CD8-positive, alpha-beta memory T cell (primary cell): ENCODE results near the gene NTN4. TPM values are rescaled to one million over a fixed set of nuclear protein-coding genes. Genes with fewer than 3 reads are reported as not detected.
"Not testable (repeated sequence)": the region's sequence is repeated elsewhere in the genome, so short reads cannot be mapped to it uniquely, and the experiment has no call there.

ENCODE experiments used
- CTCF ChIA-PET: fragments of 350-600 bp; sonication (Branson Sonifier 250); formaldehyde crosslinking; loops from one replicate; lab custom pipeline; 2021; ENCODE audit warnings: antibody characterized with exemption; lab: Charles Lee
- POLR2A ChIA-PET: fragments of 350-600 bp; sonication (Branson Sonifier 250); formaldehyde crosslinking; loops from one replicate; lab custom pipeline; 2021; ENCODE audit warnings: antibody characterized with exemption; lab: Charles Lee
- DNase-seq, 5 donors: peaks; one replicate each; pipeline versions ENCODE4 v3.0.0 to v3.0.0-alpha.2; 2020 to 2022; ENCODE audit warnings: mixed read lengths in 1 of 5
- H3K27ac ChIP-seq: one replicate; pipeline ENCODE4 v1.7.0; 2013; ENCODE audit warnings: low read depth, mild to moderate bottlenecking, low read length, moderate library complexity
- H3K27me3 ChIP-seq: 2 replicates; pipeline ENCODE4 v1.7.0; 2013; ENCODE audit warnings: low read length, mild to moderate bottlenecking; ENCODE audit not compliant: insufficient read depth, poor library complexity, severe bottlenecking
- H3K36me3 ChIP-seq: 2 replicates; pipeline ENCODE4 v1.7.0; 2013; ENCODE audit warnings: mild to moderate bottlenecking, low read length, moderate library complexity; ENCODE audit not compliant: insufficient read depth
- H3K4me1 ChIP-seq: 2 replicates; pipeline ENCODE4 v1.7.0; 2013; ENCODE audit warnings: mild to moderate bottlenecking, low read length, moderate library complexity; ENCODE audit not compliant: insufficient read depth
- H3K4me3 ChIP-seq: 2 replicates; pipeline ENCODE4 v1.7.0; 2013; ENCODE audit warnings: mild to moderate bottlenecking, low read length
- H3K9me3 ChIP-seq: 2 replicates; pipeline ENCODE4 v1.7.0; 2013; ENCODE audit warnings: mild to moderate bottlenecking, low read length
- H3K27ac Mint-ChIP-seq, 8 donors: one replicate each; pipeline ENCODE4 v1.8.0; 2020 to 2021; ENCODE audit warnings: mixed read lengths in 8 of 8, mild to moderate bottlenecking in 6 of 8, inconsistent platforms in 3 of 8, moderate library complexity in 3 of 8
- H3K27me3 Mint-ChIP-seq, 2 donors: one replicate each; pipeline ENCODE4 v1.8.0; 2020 to 2021; ENCODE audit warnings: mixed read lengths in 2 of 2, mild to moderate bottlenecking in 1 of 2, moderate library complexity in 1 of 2
- H3K36me3 Mint-ChIP-seq, 3 donors: one replicate each; pipeline ENCODE4 v1.8.0; 2020 to 2021; ENCODE audit warnings: mixed read lengths in 3 of 3, inconsistent platforms in 1 of 3, mild to moderate bottlenecking in 1 of 3
- H3K4me1 Mint-ChIP-seq, 3 donors: one replicate each; pipeline ENCODE4 v1.8.0; 2020 to 2021; ENCODE audit warnings: mixed read lengths in 3 of 3, inconsistent platforms in 1 of 3, mild to moderate bottlenecking in 1 of 3
- H3K4me3 Mint-ChIP-seq, 7 donors: one replicate each; pipeline ENCODE4 v1.8.0; 2020 to 2021; ENCODE audit warnings: mixed read lengths in 7 of 7, mild to moderate bottlenecking in 6 of 7, moderate library complexity in 4 of 7, inconsistent platforms in 2 of 7
- H3K9me3 Mint-ChIP-seq, 5 donors: one replicate each; pipeline ENCODE4 v1.8.0; 2020 to 2022; ENCODE audit warnings: mixed read lengths in 5 of 5, mild to moderate bottlenecking in 3 of 5, moderate library complexity in 2 of 5, inconsistent platforms in 1 of 5
- polyA plus RNA-seq: library from polyadenylated mRNA; unstranded; fragments of 300-500 nt; fragmentation: Illumina TruSeq; gene quantifications from one replicate; pipeline ENCODE4 v1.2.3, GENCODE V29; 2021
- total RNA-seq, 2 experiments: library from RNA; stranded (reverse); gene quantifications; one replicate each; pipeline ENCODE4 v1.2.3, GENCODE V29; 2021

NTN4 gene
- total and polyA plus RNA-seq, 3 experiments from 2014 or later = 4.2 TPM; not detected in 2

DNA sequence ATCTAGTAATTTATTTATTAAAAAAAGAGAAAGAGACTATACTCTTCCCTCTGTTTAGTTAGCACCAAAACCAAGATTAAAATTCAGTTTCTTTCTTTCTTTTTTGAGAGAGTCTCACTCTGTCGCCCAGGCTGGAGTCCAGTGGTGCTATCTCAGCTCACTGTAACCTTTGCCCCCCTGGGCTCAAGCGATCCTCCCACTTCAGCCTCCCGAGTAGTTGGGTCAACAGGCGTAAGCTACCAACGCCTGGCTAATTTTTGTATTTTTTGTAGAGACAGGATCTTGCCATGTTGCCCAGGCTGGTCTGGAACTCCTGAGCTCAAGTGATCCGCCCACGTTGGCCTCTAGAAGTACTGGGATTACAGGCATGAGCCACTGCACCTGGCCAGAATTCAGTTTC, 174.1 kb downstream of the NTN4 start:
- H3K9me3 ChIP-seq, DNase-seq, H3K27ac ChIP-seq, H3K4me3 ChIP-seq, H3K4me1 Mint-ChIP-seq, CTCF ChIA-PET, H3K27ac Mint-ChIP-seq, H3K36me3 ChIP-seq, H3K4me1 ChIP-seq, H3K27me3 ChIP-seq, H3K36me3 Mint-ChIP-seq, H3K4me3 Mint-ChIP-seq, H3K9me3 Mint-ChIP-seq, POLR2A ChIA-PET: not testable (repeated sequence)
- H3K27me3 Mint-ChIP-seq = peaks cover 0 to 18% of the 10 kb centered on the region in 2 donors

- no peak overlapping the region for H3K4me3 ChIP-seq
- ChIA-PET POLR2A (no interaction called here), CTCF (no interaction called here)
- H3K27me3 ChIP-seq = peaks cover 3% of the 10 kb centered on the region
- H3K36me3 ChIP-seq = no peaks in the 10 kb centered on the region
- H3K36me3 Mint-ChIP-seq = no peaks in the 10 kb centered on the region
- H3K27ac ChIP-seq = no peak overlapping the region
- no peak overlapping the region for H3K27ac Mint-ChIP-seq
- no peaks in the 10 kb centered on the region for H3K9me3 ChIP-seq
- peaks cover 0 to 14% of the 10 kb centered on the region in 2 donors for H3K27me3 Mint-ChIP-seq
- no peak overlapping the region for H3K4me3 Mint-ChIP-seq
- no peaks in the 10 kb centered on the region for H3K4me1 ChIP-seq
- no peak for DNase-seq
- H3K4me1 Mint-ChIP-seq = no peaks in the 10 kb centered on the region
- H3K9me3 Mint-ChIP-seq = no peaks in the 10 kb centered on the region
These were observed 174.8 kb downstream of the NTN4 start for GRCh38 chr12:95615749-95616148.

- H3K4me3 Mint-ChIP-seq = no peak overlapping the region
- ChIA-PET POLR2A (no interaction called here), CTCF (interaction anchor here (1.5 kb wide), 1 partner anchor 80 kb away, joined by 3 read pairs; no protein-coding TSS in a partner anchor)
- peaks cover 3% of the 10 kb centered on the region for H3K27me3 ChIP-seq
- H3K36me3 ChIP-seq = no peaks in the 10 kb centered on the region
- H3K4me1 ChIP-seq = no peaks in the 10 kb centered on the region
- DNase-seq = no peak
- H3K27ac ChIP-seq = no peak overlapping the region
- no peaks in the 10 kb centered on the region for H3K9me3 ChIP-seq
- H3K27me3 Mint-ChIP-seq = peaks cover 2 to 12% of the 10 kb centered on the region in 2 donors
- H3K27ac Mint-ChIP-seq = no peak overlapping the region
- no peaks in the 10 kb centered on the region for H3K4me1 Mint-ChIP-seq
- no peaks in the 10 kb centered on the region for H3K36me3 Mint-ChIP-seq
- no peak overlapping the region for H3K4me3 ChIP-seq
- no peaks in the 10 kb centered on the region for H3K9me3 Mint-ChIP-seq
These were observed 176.1 kb downstream of the NTN4 start for GRCh38 chr12:95614390-95614982.

GRCh38 chr12:95613021-95613420, 177.5 kb downstream of the NTN4 start:
- POLR2A ChIA-PET = no interaction called here
- CTCF ChIA-PET = no interaction called here

GRCh38 chr12:95611676-95612309, 178.8 kb downstream of the NTN4 start:
- H3K9me3 ChIP-seq = no peaks in the 10 kb centered on the region

More at GRCh38 chr12:95613021-95613420, 177.5 kb downstream of the NTN4 start:
- no peaks in the 10 kb centered on the region for H3K36me3 Mint-ChIP-seq
- H3K4me1 Mint-ChIP-seq = no peaks in the 10 kb centered on the region
- H3K4me3 ChIP-seq = no peak overlapping the region
- no peaks in the 10 kb centered on the region for H3K9me3 ChIP-seq
- peaks cover 4 to 16% of the 10 kb centered on the region in 2 donors for H3K27me3 Mint-ChIP-seq
- H3K4me1 ChIP-seq = no peaks in the 10 kb centered on the region
- H3K36me3 ChIP-seq = no peaks in the 10 kb centered on the region
- DNase-seq = no peak
- no peak overlapping the region for H3K4me3 Mint-ChIP-seq
- no peak overlapping the region for H3K27ac Mint-ChIP-seq
- no peaks in the 10 kb centered on the region for H3K9me3 Mint-ChIP-seq
- H3K27me3 ChIP-seq = peaks cover 3% of the 10 kb centered on the region
- H3K27ac ChIP-seq = no peak overlapping the region

DNA sequence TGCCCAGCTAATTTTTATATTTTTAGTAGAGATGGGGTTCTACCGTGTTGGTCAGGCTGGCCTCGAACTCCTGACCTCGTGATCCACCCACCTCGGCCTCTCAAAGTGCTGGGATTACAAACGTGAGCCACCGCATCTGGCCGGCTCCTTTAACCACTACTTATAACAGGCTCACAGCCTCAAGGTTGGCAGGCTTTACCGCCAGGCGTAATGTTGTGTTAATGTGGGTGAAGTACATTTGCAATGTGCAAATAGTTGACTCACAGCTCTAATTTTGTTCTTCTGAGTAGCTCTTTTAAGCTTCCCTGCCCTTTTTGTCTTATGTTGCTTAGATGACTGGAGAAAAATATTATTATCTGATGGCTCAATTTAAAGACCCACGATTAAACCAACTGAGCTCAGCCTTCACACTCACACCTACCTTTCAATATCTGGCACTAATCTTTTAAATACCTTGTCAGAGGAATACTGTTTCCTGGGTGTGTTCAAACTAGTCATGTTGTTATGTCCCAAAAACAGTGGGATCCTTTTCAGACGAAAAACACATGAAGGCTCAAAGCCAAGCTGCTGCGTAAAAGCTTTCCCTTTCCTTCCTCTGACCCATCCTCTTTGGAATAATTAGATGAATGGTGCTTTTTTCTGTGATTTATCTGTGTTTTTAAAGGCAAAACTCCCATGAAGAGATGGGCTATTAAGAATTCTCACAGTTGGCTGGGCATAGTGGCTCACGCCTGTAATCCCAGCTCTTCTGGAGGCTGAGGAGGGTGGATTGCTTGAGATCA, 182.1 kb downstream of the NTN4 start:
- Mint-ChIP-seq H3K4me3 (no peak overlapping the region), H3K4me1 (no peaks in the 10 kb centered on the region), H3K27ac (no peak overlapping the region), H3K9me3 (no peaks in the 10 kb centered on the region), H3K27me3 (peaks cover 4 to 7% of the 10 kb centered on the region in 2 donors), H3K36me3 (no peaks in the 10 kb centered on the region)
- H3K4me1 ChIP-seq = no peaks in the 10 kb centered on the region
- ChIA-PET CTCF (no interaction called here), POLR2A (no interaction called here)
- H3K27ac ChIP-seq = no peak overlapping the region
- H3K9me3 ChIP-seq = no peaks in the 10 kb centered on the region
- no peaks in the 10 kb centered on the region for H3K27me3 ChIP-seq
- no peak for DNase-seq
- H3K4me3 ChIP-seq = no peak overlapping the region
- no peaks in the 10 kb centered on the region for H3K36me3 ChIP-seq

More at GRCh38 chr12:95611676-95612309, 178.8 kb downstream of the NTN4 start:
- no peaks in the 10 kb centered on the region for H3K4me1 ChIP-seq
- H3K27me3 ChIP-seq = peaks cover 3% of the 10 kb centered on the region
- Mint-ChIP-seq H3K27me3 (peaks cover 4 to 16% of the 10 kb centered on the region in 2 donors), H3K4me1 (no peaks in the 10 kb centered on the region), H3K27ac (no peak overlapping the region), H3K36me3 (no peaks in the 10 kb centered on the region), H3K4me3 (no peak overlapping the region), H3K9me3 (no peaks in the 10 kb centered on the region)
- no peaks in the 10 kb centered on the region for H3K36me3 ChIP-seq
- CTCF ChIA-PET = no interaction called here
- no peak overlapping the region for H3K4me3 ChIP-seq
- POLR2A ChIA-PET = no interaction called here
- no peak for DNase-seq
- no peak overlapping the region for H3K27ac ChIP-seq

Other genes with a start within 250 kb of the NTN4 start
- 1 to 10 TPM; 5.8 to 7.1 TPM for gene USP44, start 239.3 kb downstream of the NTN4 start, total RNA-seq
- gene USP44, start 239.3 kb downstream of the NTN4 start, polyA plus RNA-seq = 3.2 TPM
- gene SNRPF, start 68.2 kb upstream of the NTN4 start, total RNA-seq = 10 to 100 TPM; 45.4 to 49.2 TPM
- 51.0 TPM for gene SNRPF, start 68.2 kb upstream of the NTN4 start, polyA plus RNA-seq
- under 1 TPM; 0.24 to 0.46 TPM for gene CCDC38, start 151.8 kb upstream of the NTN4 start, total RNA-seq
- not detected for gene CCDC38, start 151.8 kb upstream of the NTN4 start, polyA plus RNA-seq
- 1 to 10 TPM; 2.0 to 2.1 TPM for gene AMDHD1, start 152.6 kb upstream of the NTN4 start, total RNA-seq
- 0.68 TPM for gene AMDHD1, start 152.6 kb upstream of the NTN4 start, polyA plus RNA-seq
- under 1 TPM; 0.09 to 0.40 TPM for gene HAL, start 205.6 kb upstream of the NTN4 start, total RNA-seq
- not detected for gene HAL, start 205.6 kb upstream of the NTN4 start, polyA plus RNA-seq
- gene LTA4H, start 244.8 kb upstream of the NTN4 start, total RNA-seq = 10 to 100 TPM; 58.8 to 63.7 TPM
- 61.4 TPM for gene LTA4H, start 244.8 kb upstream of the NTN4 start, polyA plus RNA-seq